ENCODE results near the gene IQCM.

The IQCM gene

GRCh38 chr4:149752729-149753128, 62.9 kb downstream of the IQCM start:
- TF ChIP-seq CTCF (conservative IDR thresholded peaks at IDR 0.05; ENCODE audit: low read length): no peak
- DNase-seq (ENCODE audit: low read depth): no peak
- no peak overlapping the region for H3K4me3 ChIP-seq (ENCODE audit: low read length)

DNA sequence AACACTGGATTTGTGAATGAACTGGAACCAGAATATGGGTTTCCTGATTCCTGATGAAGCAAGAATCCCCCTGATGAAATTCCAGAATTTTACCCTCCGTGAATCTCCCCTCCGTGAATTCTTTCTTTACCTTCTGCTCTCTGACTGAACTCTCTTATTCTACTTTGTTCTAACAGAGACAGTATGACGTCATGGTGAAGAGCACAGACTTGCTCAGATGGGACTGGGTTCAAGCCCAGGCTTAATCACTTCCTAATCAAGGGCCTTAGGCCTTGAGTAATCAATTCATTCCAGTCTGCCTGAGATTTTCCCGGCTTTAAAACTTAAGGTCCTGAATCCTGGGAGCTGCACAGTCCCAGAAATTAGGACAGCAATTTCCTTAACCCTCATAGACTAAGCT, 64.5 kb downstream of the IQCM start:
- no peak for DNase-seq (ENCODE audit: low read depth)
- TF ChIP-seq CTCF (conservative IDR thresholded peaks at IDR 0.05; ENCODE audit: low read length): no peak

DNA sequence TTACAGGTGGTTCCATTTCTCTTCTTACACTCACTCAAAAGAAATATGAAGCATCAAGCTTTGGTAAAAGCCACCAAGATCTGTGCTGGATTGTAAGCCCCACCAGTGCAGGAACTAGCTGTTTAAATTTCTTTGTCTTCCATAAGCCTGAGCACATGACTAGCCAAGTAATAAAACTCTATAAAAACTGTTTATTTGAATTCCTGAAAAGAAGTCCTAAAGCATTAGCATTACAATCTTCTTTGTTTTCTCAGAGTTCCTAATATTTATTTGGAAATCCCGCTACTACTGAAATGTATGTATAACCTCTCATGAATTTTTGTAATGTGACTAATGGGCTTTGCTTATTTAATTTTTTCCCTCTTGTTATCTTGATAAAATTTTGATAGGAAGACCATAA, 65.9 kb downstream of the IQCM start:
- no peak for TF ChIP-seq CTCF (conservative IDR thresholded peaks at IDR 0.05; ENCODE audit: low read length)
- H3K4me3 ChIP-seq (ENCODE audit: low read length): no peak overlapping the region
- DNase-seq (ENCODE audit: low read depth): no peak

More for the DNA sequence above, 64.5 kb downstream of the IQCM start:
- no peak overlapping the region for H3K4me3 ChIP-seq (ENCODE audit: low read length)

- TF ChIP-seq CTCF (conservative IDR thresholded peaks at IDR 0.05; ENCODE audit: low read length): no peak
- H3K4me3 ChIP-seq (ENCODE audit: low read length): no peak overlapping the region
- DNase-seq (ENCODE audit: low read depth): no peak
Observed at GRCh38 chr4:149747646-149748045, 68.0 kb downstream of the IQCM start.

DNA sequence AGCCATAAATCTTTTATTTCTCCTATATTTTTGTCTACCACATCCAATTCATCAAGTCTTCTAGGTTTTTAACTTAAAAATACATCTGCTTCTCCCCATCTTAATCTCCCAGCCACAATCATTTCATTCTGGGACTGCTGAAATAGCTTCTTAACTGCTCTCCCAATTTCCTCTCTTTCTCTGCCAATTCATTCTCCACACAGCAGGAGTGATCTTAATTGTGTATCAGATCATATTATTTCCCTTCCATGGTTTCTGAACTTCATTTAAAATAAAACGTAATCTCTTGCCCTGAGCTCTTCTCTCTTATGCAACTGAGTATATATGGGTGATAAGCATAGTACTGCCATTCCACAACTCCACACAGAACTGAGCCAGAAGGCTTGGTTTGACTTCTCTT, 69.4 kb downstream of the IQCM start:
- TF ChIP-seq CTCF (conservative IDR thresholded peaks at IDR 0.05; ENCODE audit: low read length): no peak
- no peak for DNase-seq (ENCODE audit: low read depth)
- no peak overlapping the region for H3K4me3 ChIP-seq (ENCODE audit: low read length)

DNA sequence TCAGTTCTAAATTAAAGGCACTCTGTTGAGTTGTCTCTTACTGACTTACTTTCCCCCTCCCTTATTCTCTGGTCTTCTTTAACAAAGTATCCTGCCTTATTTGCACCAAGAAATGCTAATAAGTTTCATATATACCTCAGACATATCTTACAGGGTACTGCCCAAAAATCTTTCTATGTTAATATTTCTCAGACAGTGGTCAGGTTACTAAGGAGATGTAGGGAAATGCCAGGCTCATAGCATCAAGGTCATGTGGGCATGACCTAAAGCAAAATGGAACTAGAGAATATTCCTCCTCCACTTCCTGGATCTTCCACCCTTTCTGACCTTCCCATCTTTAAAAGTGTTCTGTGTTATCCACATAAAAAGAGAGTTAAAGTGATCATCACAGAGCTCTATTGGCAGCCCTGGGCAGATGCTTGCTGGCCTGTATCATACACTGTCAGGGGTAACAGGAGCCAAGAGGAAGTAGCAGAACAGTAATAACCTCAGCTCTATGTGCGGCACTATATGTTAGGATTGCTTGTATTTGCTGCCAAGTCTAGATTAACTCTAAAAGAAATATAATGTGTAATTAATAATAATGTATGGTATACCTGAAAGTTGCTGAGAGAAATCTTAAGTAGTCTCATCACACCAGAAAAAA, 74.3 kb downstream of the IQCM start:
- DNase-seq (ENCODE audit: low read depth): no peak
- TF ChIP-seq CTCF (conservative IDR thresholded peaks at IDR 0.05; ENCODE audit: low read length): no peak
- no peak overlapping the region for H3K4me3 ChIP-seq (ENCODE audit: low read length)

DNA sequence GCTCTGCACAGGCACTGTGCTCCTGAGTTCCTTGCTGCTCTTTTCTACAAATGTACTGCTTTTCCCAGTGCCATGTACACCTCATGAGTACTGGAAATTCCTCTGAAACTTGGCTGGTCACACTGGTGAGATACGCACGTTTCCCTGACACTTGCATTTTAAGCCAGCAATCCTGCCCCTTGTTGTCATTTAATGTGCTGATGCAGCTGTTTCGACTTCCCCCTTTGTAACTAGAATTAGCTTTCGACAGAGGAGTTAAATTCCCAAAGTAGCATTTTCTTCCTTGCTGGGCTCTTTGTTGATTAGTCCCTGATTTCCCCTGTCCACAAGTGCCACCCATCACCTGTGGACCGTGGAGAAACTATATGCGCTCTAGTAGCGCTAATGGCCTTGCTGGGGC, 77.5 kb downstream of the IQCM start:
- no peak for TF ChIP-seq CTCF (conservative IDR thresholded peaks at IDR 0.05; ENCODE audit: low read length)
- H3K4me3 ChIP-seq (ENCODE audit: low read length): no peak overlapping the region
- no peak for DNase-seq (ENCODE audit: low read depth)

Data from AG10803 (cell line).